GM11168 (cell line): ENCODE data around the gene HOMER3.

ENCODE experiments used
- in situ Hi-C: fragments of 300-500 bp; cut with MboI; formaldehyde crosslinking; loops from one replicate; pipeline ENCODE4 v1.12.0; 2022; ENCODE audit warnings: low sequenced_read_pairs; ENCODE audit not compliant: unreplicated experiment

Gene HOMER3

DNA sequence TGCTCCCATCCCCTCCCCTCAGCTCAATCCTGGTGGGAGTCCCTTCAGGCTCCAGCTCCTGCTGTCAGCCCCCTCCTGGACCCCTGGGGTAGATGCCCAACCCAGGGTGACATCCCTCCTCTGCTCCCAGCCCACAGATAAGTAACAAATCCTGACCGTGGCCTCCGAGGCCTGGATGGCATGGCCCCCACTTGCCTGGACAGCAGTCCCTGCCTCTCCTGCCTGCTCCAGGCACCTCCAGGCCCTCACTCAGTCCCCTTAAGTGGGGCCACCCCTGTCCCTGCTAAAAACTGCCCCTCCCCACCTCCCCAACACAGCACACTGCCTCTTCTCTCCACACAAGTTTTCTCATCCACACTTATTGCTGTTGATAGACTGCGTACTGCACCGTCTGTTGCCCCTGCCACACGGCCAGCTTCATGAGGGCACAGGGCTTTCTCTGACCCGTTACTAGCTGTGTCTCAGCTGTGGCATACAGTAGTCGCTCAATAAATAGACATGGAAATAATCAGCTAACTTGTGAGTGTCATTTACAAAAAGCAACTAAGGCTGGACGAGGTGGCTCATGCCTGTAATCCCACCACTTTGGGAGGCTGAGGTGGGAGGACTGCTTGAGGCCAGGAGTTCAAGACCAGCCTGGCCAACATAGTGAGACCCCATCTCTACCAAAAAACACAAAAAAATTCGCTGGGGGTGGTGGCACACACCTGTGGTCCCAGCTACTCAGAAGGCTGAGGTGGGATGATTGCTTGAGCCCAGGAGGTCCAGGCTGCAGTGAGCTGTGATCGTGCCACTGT is 50.9 kb downstream of the HOMER3 start:
- in situ Hi-C loops = no loop called here

DNA sequence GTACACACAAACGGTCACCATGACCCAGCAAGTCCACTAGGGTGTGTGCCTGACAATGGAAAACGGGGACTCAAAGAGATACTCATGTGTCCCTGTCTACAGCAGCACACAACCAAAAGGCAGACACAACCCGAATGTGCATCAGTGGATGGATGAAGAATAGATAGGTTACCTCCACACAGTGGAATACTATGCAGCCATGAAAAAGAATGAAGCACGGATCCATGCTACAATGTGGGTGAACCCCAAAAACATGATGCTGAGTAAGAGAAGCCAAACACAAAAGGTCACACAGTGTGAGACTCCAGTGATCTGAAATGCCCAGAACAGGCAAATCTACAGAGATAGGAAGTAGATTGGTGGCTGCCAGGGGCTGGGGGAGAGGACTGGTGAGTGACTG is 54.0 kb downstream of the HOMER3 start:
- in situ Hi-C loops = no loop called here

DNA sequence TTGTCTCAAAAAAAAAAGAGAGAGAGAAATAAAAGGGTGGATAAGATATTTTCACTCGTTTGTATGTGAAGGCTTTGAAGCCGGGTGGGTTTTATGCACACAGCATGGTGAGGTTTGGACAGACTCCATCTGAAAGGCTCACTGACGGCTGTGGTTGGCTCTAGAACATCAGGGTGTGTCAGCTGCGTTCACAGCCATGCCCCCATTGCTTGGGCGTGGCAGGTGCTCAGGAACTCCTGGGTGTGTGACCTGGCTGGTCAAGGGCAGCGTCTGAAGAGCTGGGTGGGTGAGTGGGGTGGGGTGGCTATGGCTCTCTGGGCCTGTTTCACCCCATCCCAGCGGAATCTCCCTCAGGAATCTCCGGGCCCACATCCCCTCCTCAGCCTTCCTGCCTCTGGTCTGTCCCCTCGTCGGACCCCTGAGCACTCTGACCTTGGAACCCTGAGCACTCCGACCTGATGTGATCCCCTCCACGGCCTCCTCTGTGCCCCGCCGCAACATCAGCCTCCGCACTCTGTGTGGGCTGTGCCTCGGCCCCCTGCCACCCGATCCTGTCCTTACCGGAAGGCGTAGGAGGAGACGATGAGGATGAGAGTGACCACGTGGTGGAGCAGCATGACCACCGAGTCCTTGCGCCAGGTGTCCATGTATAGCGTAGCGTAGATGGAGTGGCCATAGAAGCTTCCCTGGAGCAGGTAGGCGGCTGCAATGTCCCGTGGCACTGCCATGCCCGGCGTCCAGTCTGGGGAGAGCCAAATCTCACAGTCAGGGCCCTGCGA is 57.3 kb downstream of the HOMER3 start:
- in situ Hi-C loops = no loop called here

DNA sequence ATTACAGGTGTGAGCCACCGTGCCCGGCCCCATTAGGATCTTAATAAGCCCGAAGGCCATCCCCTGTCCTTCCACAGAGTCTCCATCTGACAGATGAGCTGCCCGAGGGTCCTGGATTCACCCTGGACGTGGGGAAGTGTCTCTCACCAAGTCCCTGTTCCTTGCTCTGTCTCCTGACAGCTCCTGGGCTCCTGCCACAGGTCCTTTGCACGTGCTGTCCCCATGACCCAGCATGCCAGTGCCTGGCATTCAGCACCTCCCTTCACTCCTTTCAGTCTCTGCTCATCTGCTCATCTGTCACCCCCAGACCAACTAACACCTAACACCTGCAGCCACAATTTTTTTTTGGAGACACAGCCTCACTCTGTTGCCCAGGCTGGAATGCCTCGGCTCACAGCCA is 59.5 kb downstream of the HOMER3 start:
- in situ Hi-C loops = no loop called here

DNA sequence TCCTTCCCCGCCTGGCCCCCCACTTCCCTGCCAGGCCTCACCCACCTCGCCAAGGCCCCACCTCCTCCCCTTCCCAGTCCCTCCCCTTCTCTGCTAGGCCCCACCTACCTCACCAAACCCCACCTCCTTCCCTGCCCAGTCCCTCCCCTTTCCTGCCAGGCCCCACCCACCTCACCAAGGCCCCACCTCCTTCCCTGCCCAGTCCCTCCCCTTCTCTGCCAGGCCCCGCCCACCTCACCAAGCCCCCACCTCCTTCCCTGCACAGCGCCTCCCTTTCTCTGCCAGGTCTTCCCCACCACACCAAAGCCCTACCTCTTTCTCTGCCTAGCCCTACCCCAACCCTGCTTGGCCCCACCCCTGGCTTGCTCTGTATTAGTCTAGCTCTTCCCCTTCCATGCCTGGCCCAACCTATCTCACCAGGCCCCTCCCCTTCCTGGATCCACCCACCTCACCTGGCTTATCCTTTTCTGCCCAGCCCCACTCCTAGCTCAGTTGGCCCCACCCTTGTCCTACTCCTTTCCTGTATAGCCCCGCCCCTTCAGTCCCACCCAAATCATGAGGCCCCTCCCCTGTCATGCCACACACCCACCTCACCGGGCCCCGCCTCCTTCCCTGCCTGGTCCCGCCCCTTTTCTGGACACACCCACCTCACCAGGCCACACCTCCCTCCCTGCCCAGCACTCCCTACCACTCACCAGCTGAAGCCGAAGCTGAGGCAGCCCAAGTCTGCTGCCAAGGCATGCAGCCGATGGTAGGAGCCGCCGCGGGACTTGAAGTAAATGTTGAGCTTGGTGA is 61.2 kb downstream of the HOMER3 start:
- in situ Hi-C loops = no loop called here
